Spleen (tissue), 7 donors: ENCODE measurements around the gene ABHD8.

Experiments used
- CTCF ChIP-seq, 11 experiments: fragments of 200-600 bp in 7 of 11; fragments of 450-650 bp in 4 of 11; sonication (generic) in 4 of 11; IDR thresholded peaks in 8 of 11; conservative IDR thresholded peaks in 3 of 11; 1 replicate in 7 of 11; 2 replicates in 4 of 11; pipeline versions ENCODE4 v1.4.0 to v1.8.0; 2016 to 2021; ENCODE audit warnings: antibody characterized with exemption in 11 of 11, inconsistent platforms in 4 of 11, mild to moderate bottlenecking in 1 of 11
- POLR2A ChIP-seq, 3 donors: fragments of 450-650 bp; IDR thresholded peaks; one replicate each; pipeline ENCODE4 v1.5.1; 2017; ENCODE audit warnings: antibody characterized with exemption in 3 of 3, mild to moderate bottlenecking in 1 of 3
- POLR2AphosphoS5 ChIP-seq, 3 donors: sonication (generic); formaldehyde crosslinking; IDR thresholded peaks; one replicate each; pipeline ENCODE4 v1.5.1; 2017; ENCODE audit warnings: antibody characterized with exemption in 3 of 3
- donor health status: DM: no; HTN: no; CAD: no; lungs with moderate emphysema.
- donor health status: DM: no; HTN: no; CAD: no.
- donor health status: DM: no; HTN: no; CAD: no.

DNA sequence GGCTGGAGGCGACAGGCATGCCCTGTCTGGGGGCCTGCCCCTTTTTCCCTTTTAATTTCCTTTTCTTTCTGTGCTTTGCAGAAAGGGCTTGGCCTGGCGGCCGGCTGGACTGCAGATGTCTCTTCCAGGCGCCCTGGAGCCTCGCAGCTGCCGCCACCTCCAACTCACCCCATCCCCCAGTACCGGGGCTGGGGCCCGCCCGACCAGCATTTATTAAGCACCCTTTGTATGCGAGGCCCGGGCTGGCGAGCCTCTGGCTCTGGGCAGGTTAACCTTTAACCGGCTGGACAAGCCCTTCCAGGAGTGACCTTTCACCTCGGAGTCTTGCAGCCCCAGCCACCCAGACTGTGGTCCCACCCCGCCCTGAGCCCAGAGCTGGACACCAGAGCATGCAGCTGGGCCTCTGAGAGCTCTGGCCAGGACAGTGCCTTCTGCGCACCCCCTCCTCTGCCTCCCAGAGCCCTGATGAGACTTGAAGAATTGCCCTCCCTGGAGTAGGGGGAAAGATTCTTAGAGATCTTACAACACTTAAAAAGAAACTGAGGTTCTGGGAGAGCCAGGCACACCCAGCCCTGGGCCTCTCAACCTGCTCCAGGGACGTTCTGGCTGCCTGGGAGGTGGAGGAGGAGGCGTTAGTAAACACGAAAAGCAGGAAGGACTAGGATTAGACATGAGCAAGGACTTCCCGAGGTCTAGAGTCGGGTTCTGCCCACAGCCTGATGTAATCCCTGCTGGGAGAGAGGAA is 56.4 kb downstream of the ABHD8 start:
- TF ChIP-seq CTCF (IDR thresholded peaks at IDR 0.05 in 8 of 11, conservative IDR thresholded peaks at IDR 0.05 in 3 of 11): no peak
- no peak for TF ChIP-seq POLR2AphosphoS5 (IDR thresholded peaks at IDR 0.05)
- TF ChIP-seq POLR2A (IDR thresholded peaks at IDR 0.05): no peak
